Osteocyte (in vitro differentiated cells): ENCODE measurements around the gene PTGER4. TPM values are rescaled to one million over a fixed set of nuclear protein-coding genes. Genes with fewer than 3 reads are reported as not detected.
"Not testable (repeated sequence)": the region's sequence is repeated elsewhere in the genome, so short reads cannot be mapped to it uniquely, and the experiment has no call there.

Experiments used
- DNase-seq: peaks from one replicate; pipeline ENCODE4 v3.0.0; 2021; ENCODE audit warnings: mixed read lengths; ENCODE audit not compliant: unreplicated experiment; ENCODE audit errors: extremely low spot score
- H3K27ac Mint-ChIP-seq: one replicate; pipeline ENCODE4 v1.8.0; 2021; ENCODE audit warnings: mild to moderate bottlenecking, mixed read lengths; ENCODE audit not compliant: unreplicated experiment
- H3K27me3 Mint-ChIP-seq: one replicate; pipeline ENCODE4 v1.8.0; 2021; ENCODE audit warnings: mixed read lengths; ENCODE audit not compliant: unreplicated experiment
- H3K36me3 Mint-ChIP-seq: one replicate; pipeline ENCODE4 v1.8.0; 2021; ENCODE audit warnings: mixed read lengths; ENCODE audit not compliant: unreplicated experiment
- H3K4me1 Mint-ChIP-seq: one replicate; pipeline ENCODE4 v1.8.0; 2021; ENCODE audit warnings: mixed read lengths; ENCODE audit not compliant: unreplicated experiment
- H3K4me3 Mint-ChIP-seq: one replicate; pipeline ENCODE4 v1.8.0; 2021; ENCODE audit warnings: mild to moderate bottlenecking, moderate library complexity, mixed read lengths; ENCODE audit not compliant: unreplicated experiment
- H3K9me3 Mint-ChIP-seq: one replicate; pipeline ENCODE4 v1.8.0; 2021; ENCODE audit warnings: mixed read lengths; ENCODE audit not compliant: unreplicated experiment
- long read RNA-seq: library from polyadenylated mRNA; unstranded; transcript quantifications from one replicate; pipeline ENCODE4 v2.0.0, GENCODE V29; 2021
- total RNA-seq: library from RNA; stranded (reverse); gene quantifications from 2 replicates; pipeline ENCODE4 v1.2.1, GENCODE V29; 2021
- TF ChIP-seq, protein P1 (sequence below): fragments of 200-600 bp; sonication (generic); IDR thresholded peaks from 2 replicates; pipeline ENCODE4 v1.5.0; 2021; ENCODE audit warnings: antibody characterized with exemption, mild to moderate bottlenecking, moderate library complexity

The PTGER4 gene
- 68.0 and 70.0 TPM in 2 replicates for total RNA-seq
- long read RNA-seq, transcript PTGER4-203 (2 exons, 560 nt) = minor isoform, 12 of 161 reads
- long read RNA-seq, transcript PTGER4-201 (3 exons, 3,848 nt) = major isoform, 135 of 161 reads
- long read RNA-seq, partial matches to known transcripts = 5 of 161 reads
- long read RNA-seq, other reads (novel, unspliced or antisense) = 8 of 161 reads

DNA sequence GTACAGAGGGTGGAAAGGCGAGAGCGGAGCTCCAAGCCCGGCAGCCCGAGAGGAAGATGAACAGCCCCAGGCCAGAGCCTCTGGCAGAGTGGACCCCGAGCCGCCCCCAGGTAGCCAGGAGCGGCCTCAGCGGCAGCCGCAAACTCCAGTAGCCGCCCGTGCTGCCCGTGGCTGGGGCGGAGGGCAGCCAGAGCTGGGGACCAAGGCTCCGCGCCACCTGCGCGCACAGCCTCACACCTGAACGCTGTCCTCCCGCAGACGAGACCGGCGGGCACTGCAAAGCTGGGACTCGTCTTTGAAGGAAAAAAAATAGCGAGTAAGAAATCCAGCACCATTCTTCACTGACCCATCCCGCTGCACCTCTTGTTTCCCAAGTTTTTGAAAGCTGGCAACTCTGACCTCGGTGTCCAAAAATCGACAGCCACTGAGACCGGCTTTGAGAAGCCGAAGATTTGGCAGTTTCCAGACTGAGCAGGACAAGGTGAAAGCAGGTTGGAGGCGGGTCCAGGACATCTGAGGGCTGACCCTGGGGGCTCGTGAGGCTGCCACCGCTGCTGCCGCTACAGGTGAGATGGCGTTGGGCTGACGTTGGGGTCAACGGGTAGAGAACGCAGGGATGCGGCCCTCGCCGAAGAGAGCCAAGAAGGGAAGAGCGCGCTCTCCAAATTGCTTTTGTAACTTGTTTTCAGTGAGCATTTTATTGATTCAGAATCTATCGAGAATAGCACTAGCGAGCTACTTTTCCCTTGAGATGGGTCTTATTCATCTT lies at the start of gene PTGER4:
Gene PTGER4, plus strand, starts transcription at position 3 of the 769 bp plus-strand sequence. CDS start 1,079 bp downstream, outside the sequence.
- H3K27ac Mint-ChIP-seq = peak within 1 kb of the TSS; percentile 95
- H3K4me3 Mint-ChIP-seq = peak within 1 kb of the TSS; percentile 99
- peaks cover 41% of the 10 kb centered on the region for H3K36me3 Mint-ChIP-seq
- TF ChIP-seq, protein P1, sequence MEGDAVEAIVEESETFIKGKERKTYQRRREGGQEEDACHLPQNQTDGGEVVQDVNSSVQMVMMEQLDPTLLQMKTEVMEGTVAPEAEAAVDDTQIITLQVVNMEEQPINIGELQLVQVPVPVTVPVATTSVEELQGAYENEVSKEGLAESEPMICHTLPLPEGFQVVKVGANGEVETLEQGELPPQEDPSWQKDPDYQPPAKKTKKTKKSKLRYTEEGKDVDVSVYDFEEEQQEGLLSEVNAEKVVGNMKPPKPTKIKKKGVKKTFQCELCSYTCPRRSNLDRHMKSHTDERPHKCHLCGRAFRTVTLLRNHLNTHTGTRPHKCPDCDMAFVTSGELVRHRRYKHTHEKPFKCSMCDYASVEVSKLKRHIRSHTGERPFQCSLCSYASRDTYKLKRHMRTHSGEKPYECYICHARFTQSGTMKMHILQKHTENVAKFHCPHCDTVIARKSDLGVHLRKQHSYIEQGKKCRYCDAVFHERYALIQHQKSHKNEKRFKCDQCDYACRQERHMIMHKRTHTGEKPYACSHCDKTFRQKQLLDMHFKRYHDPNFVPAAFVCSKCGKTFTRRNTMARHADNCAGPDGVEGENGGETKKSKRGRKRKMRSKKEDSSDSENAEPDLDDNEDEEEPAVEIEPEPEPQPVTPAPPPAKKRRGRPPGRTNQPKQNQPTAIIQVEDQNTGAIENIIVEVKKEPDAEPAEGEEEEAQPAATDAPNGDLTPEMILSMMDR = no peak
- H3K9me3 Mint-ChIP-seq = no peaks in the 10 kb centered on the region
- peaks cover 42% of the 10 kb centered on the region for H3K4me1 Mint-ChIP-seq
- no peaks in the 10 kb centered on the region for H3K27me3 Mint-ChIP-seq
- DNase-seq = no peak

DNA sequence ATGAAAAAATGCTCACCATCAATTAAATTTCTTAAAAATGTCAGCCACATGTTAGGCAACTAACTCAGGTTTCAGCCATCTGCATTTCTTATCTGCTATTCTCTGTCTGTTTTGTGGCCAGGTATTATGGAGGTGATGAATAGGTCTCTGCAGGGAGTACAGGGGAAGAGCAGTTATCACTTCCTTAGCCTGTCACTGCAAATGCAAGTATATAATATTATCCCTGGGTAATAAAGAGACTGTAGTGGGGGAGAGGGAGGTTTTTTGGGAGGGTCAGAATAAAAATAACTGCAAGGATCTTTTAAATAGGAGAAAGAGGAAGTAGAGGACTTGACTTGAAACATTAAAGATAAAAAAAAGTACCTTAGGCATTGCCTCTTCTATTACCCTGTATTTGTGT lies 49.6 kb upstream of the PTGER4 start:
- H3K4me1 Mint-ChIP-seq = no peaks in the 10 kb centered on the region
- TF ChIP-seq, protein P1 = no peak
- peaks cover 3% of the 10 kb centered on the region for H3K9me3 Mint-ChIP-seq
- no peak for DNase-seq
- H3K36me3 Mint-ChIP-seq = no peaks in the 10 kb centered on the region
- no peak overlapping the region for H3K27ac Mint-ChIP-seq
- no peaks in the 10 kb centered on the region for H3K27me3 Mint-ChIP-seq
- H3K4me3 Mint-ChIP-seq = no peak overlapping the region

DNA sequence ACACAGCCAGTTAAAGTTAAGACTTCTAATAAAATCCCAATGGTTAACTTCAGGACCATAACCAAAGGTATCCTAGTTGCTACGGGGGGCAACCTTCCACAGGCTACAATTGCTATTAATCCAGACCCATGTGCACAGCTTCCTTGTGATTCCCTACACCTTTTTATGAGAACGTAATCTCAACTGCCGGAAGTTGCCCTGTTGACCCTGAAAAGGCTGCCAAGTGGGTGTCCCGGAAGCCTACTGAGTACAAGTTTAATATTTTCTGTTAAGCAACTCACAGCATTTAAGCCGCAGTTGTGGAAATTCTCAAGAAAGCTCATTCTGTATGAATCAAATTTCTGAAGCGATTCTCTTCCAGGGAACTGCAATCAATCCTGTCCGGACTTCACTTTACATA lies 48.5 kb upstream of the PTGER4 start:
- TF ChIP-seq, protein P1 = no peak
- peaks cover 11% of the 10 kb centered on the region for H3K9me3 Mint-ChIP-seq
- H3K4me1 Mint-ChIP-seq = no peaks in the 10 kb centered on the region
- no peak overlapping the region for H3K27ac Mint-ChIP-seq
- peaks cover 3% of the 10 kb centered on the region for H3K36me3 Mint-ChIP-seq
- no peak overlapping the region for H3K4me3 Mint-ChIP-seq
- DNase-seq = no peak
- no peaks in the 10 kb centered on the region for H3K27me3 Mint-ChIP-seq

DNA sequence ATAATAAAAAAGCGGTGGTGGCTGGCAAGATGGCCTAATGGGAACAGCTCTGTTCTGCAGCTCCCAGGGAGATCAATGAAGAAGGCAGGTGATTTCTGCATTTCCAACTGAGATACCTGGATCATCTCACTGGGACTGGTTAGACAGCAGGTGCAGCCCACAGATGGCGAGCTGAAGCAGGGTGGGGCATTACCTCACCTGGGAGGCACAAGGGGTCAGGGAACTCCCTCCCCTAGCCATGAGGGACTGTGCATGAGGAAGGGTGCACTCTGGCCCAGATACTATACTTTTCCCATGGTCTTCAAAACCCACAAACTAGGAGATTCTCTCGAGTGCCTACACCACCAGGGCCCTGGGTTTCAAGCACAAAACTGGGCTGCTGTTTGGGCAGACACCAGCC lies 45.6 kb upstream of the PTGER4 start:
- no peaks in the 10 kb centered on the region for H3K4me1 Mint-ChIP-seq
- no peak overlapping the region for H3K4me3 Mint-ChIP-seq
- H3K9me3 Mint-ChIP-seq = peaks cover 31% of the 10 kb centered on the region
- no peaks in the 10 kb centered on the region for H3K27me3 Mint-ChIP-seq
- H3K36me3 Mint-ChIP-seq = peaks cover 20% of the 10 kb centered on the region
- TF ChIP-seq, protein P1 = no peak
- no peak overlapping the region for H3K27ac Mint-ChIP-seq
- DNase-seq = no peak

DNA sequence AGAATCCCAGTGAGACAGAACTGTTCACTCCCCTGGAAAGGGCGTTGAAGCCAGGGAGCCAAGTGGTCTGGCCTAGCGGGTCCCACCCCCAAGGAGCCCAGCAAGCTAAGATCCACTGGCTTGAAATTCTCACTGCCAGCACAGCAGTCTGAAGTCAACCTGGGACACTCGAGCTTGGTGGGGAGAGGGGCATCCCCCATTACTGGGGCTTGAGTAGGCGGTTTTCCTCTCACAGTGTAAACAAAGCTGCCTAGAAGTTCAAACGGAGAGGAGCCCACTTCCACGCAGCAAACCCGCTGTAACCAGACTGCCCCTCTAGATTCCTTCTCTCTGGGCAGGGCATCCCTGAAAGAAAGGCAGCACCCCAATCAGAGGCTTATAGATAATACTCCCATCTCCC lies 45.1 kb upstream of the PTGER4 start:
- Mint-ChIP-seq H3K4me3 (no peak overlapping the region), H3K9me3 (peaks cover 35% of the 10 kb centered on the region), H3K27me3 (no peaks in the 10 kb centered on the region), H3K4me1 (no peaks in the 10 kb centered on the region), H3K27ac (no peak overlapping the region), H3K36me3 (peaks cover 20% of the 10 kb centered on the region)
- TF ChIP-seq, protein P1 = no peak
- no peak for DNase-seq

DNA sequence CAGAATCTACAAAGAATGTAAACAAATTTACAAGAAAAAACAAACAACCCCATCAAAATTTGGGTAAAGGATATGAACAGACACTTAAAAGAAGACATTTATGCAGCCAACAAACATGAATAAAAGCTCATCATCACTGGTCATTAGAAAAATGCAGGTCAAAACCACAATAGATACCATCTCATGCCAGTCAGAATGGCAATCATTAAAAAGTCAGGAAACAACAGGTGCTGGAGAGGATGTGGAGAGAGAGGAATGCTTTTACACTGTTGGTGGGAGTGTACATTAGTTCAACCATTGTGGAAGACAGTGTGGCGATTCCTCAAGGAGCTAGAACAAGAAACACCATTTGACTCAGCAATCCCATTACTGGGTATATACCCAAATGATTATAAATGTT lies 40.2 kb upstream of the PTGER4 start:
- Mint-ChIP-seq H3K9me3 (peaks cover 35% of the 10 kb centered on the region), H3K36me3 (peaks cover 20% of the 10 kb centered on the region)
- not testable (repeated sequence) for H3K27ac Mint-ChIP-seq, H3K27me3 Mint-ChIP-seq, DNase-seq, H3K4me3 Mint-ChIP-seq, H3K4me1 Mint-ChIP-seq
